ENCODE results near the gene KLF13.

KLF13 gene

GRCh38 chr15:31365032-31365654 is 38.5 kb downstream of the KLF13 start:
- no peak for DNase-seq (ENCODE audit: low read depth)

DNA sequence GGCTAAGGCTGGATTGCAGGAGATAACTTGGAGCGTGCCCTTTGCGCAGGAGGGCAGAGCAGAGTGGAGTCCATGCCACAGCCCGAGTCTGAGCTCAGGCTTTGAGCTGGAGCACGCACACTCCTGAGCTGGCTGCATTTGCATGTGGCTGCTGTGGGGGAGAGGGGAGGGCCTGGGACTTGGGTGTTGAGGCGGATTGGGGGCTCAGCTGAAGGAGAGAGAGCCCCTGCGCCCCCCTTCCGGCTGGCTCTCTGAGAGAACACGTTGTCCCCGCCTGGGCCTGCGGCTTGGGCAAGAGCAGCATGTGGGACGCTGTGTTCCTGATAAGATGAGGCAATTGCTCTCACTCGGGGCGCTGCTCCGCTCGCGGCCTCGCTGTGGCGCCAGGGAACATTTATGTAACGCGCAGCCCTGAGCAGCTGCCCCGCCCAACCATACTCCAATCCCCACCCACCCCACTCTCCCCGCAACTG is 39.1 kb downstream of the KLF13 start:
- peak; percentile 62 for DNase-seq (ENCODE audit: low read depth)

DNA sequence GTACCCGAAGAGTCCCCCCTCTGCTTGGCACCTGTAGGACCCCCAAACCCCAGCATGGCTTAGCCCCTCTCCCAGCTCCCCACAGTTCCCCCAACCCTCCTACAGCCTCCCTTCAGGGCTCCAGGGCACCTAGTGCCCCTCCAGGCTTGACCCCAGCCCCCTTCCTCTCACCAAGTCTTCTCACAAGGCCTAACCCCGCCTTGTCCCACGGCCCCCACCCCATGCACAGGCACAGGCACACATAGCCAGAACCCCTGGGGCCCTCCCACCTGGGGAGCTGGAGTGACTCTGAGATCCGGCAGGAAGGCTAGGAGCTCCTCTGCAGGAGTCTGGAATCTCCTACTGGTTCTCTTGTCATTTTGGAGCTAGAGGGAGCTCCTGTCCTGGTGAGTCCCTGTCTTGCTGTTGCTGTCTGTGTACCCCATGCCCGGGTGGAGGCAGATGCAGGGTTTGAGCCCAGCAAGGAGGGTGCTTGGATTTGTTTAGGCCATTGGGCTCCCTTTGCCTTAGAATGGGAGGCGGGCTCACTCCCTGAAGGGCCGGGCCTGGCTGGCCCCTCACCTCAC is 39.6 kb downstream of the KLF13 start:
- DNase-seq (ENCODE audit: low read depth) = no peak

DNA sequence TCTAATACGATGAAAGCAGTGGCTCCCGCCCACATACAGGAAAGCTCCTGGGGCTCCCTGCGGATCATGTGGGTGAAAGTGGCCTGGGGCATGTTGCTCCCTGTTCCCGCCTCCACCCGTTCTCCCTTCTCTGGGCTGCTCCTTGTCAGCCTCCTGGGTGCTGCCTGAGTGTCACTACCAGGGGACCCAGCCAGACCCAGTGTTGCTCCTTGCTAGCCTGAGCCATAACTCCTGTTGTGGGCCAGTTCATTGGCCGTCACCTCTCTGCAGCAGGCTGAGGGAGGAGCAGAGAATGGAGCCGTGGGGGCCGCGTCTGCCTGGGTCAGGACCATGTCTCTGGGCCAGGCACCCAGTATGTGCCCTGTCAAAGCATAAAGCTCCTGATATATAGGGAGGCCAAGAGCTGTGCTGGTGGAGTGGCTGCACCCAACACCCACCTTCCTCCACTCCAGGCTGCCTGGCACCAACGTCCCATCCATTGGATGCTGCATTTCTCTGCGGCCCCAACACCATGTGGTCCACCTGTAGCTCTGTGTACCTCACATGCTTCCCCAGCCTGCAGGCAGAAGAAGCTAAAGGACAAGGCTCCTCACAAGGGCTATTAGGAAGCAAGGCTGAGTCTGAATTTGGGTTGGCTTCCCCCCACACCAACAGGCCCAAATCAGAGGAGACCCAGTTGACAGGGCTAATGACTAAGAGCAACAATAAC is 40.5 kb downstream of the KLF13 start:
- no peak for DNase-seq (ENCODE audit: low read depth)

- no peak for DNase-seq (ENCODE audit: low read depth)
These were observed 41.2 kb downstream of the KLF13 start for GRCh38 chr15:31367730-31368344.

GRCh38 chr15:31369727-31370126 is 43.1 kb downstream of the KLF13 start:
- DNase-seq (ENCODE audit: low read depth) = no peak

GRCh38 chr15:31371520-31372240 is 45.0 kb downstream of the KLF13 start:
- no peak for DNase-seq (ENCODE audit: low read depth)

- DNase-seq (ENCODE audit: low read depth) = no peak
These were observed 46.0 kb downstream of the KLF13 start for GRCh38 chr15:31372635-31373091.

GRCh38 chr15:31373096-31373865 is 46.6 kb downstream of the KLF13 start:
- no peak for DNase-seq (ENCODE audit: low read depth)

- no peak for DNase-seq (ENCODE audit: low read depth)
These were observed 47.3 kb downstream of the KLF13 start for GRCh38 chr15:31373970-31374369.

DNA sequence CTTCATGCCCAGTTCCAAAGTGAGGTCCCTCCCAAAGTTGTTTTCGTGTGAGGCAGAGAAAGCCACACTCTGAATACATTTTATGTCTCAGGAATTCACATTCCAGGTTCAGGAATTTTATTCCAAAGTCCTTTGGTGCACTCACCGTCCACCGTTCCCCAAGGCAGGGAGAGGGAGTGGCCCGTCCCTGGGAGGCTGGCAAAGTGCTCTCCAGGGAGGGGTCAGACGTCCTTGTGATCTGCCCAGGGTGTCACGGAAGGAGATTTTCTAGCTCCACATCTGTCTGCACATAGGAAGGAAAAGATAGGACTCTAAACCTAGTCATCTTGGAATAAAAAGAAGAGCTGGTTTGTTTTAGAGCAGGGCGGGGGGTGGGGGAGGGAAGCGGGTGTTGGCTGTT is 47.9 kb downstream of the KLF13 start:
- DNase-seq (ENCODE audit: low read depth) = no peak

DNA sequence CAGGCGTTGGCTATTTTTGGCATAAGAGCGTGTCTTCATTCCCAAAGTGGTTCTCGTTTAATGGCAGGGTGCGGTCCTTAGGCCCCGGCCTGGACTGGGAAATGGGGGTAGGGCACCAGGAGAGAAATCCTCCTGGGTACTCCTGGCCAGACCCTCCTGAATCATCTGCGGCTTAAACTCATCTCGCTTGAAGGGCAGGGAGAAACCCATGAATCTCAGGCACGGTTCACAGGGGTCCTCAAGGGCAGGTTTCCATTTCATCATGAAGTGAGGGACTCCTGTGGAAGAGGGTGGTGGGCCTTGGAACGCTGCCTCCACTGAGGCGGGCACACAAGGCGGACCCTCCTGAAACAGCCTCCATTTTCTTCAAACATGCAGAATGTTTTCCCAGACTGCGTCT is 48.4 kb downstream of the KLF13 start:
- DNase-seq (ENCODE audit: low read depth) = no peak

DNA sequence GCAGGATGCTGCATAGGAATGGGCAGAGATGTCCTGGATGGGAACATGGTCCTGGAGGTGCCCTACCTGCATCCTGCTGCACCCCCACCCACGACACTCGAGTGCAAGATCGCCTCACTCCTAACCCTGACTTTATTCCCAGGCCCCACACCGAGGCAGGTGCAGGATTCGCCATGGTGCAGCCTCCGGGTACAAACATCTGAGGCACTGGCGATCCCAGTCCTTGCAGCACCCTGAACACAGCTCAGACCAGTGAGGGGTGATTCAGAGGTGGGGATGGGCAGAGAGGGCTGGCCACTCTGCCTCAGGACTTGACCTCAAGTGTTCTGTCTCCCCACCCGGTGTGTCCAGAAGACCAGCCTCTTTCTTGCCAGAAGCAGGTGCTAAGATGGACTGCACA is 49.1 kb downstream of the KLF13 start:
- no peak for DNase-seq (ENCODE audit: low read depth)

DNA sequence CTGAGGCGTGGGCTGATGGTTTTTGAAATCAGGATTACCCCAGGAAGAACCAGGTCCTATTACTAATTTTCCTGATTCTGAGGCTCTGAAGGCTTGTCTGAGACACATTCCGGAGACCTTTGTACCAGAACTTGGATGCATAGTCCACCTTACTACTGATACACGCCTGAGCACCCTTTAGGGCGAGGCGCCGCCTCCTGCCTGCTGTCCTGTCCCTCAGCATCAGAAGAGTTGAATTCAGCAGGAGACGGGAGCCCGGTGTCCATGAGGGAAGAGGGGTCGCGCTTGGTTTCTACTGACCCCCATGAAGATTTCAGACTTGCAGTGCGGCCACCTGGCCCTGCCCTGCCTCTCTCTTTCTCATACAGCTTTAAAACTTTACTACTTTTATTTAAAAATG is 49.9 kb downstream of the KLF13 start:
- no peak for DNase-seq (ENCODE audit: low read depth)

DNA sequence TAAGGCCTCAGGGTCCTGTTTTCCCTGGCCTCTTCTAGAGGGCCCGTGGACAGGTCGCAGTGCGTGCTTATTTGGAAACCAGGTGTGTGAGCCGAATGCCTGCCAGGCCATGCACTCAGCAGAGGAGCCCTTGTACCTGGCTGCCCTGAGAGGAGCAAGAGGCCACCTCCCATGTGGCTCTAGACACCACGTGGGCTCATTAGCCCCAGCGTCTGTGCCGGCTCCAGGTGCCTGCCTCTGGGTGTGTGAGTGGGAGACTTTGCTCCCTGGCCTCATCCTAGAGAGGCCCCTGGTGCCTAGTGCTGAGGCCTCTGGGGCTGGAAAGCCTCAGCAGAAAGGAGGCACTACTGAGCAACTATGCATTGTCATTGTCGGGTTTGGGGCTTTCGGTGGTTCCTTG is 50.4 kb downstream of the KLF13 start:
- no peak for DNase-seq (ENCODE audit: low read depth)

DNA sequence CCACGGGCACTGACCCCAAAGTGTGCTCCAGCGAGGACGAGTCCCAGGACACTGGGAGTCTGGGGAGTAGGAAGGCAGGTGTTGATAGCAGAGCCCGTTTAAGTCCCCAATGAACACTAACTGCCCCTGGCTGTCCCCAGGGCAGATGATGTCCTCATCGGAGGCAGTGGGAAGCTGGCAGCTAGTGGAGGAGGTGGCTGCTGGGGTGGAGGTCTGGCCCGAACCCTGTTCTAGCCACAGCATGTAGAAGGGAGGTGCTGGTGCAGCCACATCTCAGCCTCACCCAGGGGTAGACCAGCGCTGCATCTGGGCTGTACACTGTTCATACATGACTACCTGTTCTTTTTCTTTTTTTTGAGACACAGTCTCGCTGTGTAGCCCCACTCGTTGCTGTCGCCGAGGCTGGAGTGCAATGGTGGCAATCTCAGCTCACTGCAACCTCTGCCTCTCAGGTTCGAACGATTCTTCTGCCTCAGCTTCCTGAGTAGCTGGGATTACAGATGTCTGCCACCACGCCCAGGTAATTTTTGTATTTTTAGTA is 51.8 kb downstream of the KLF13 start:
- no peak for DNase-seq (ENCODE audit: low read depth)

DNA sequence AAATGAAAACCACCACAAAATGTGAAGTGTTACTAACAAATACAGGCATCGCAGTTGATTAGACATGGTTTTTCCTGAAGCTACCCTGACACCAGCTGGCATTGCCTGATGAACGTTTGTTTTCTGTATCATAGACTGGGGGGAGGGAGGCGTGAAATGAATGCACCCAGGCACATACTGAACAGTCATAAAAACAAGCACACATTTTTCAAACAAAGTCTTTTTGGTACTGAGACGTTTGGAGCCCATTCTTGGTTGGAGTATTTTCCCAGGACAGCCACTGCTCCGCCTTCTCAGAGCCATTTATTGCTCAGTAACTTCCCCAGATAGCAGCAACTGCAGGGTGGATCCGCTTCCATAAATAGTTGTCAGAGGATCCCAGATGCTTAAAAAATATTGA is 52.4 kb downstream of the KLF13 start:
- DNase-seq (ENCODE audit: low read depth) = no peak

GRCh38 chr15:31379577-31379976 is 52.9 kb downstream of the KLF13 start:
- no peak for DNase-seq (ENCODE audit: low read depth)

DNA sequence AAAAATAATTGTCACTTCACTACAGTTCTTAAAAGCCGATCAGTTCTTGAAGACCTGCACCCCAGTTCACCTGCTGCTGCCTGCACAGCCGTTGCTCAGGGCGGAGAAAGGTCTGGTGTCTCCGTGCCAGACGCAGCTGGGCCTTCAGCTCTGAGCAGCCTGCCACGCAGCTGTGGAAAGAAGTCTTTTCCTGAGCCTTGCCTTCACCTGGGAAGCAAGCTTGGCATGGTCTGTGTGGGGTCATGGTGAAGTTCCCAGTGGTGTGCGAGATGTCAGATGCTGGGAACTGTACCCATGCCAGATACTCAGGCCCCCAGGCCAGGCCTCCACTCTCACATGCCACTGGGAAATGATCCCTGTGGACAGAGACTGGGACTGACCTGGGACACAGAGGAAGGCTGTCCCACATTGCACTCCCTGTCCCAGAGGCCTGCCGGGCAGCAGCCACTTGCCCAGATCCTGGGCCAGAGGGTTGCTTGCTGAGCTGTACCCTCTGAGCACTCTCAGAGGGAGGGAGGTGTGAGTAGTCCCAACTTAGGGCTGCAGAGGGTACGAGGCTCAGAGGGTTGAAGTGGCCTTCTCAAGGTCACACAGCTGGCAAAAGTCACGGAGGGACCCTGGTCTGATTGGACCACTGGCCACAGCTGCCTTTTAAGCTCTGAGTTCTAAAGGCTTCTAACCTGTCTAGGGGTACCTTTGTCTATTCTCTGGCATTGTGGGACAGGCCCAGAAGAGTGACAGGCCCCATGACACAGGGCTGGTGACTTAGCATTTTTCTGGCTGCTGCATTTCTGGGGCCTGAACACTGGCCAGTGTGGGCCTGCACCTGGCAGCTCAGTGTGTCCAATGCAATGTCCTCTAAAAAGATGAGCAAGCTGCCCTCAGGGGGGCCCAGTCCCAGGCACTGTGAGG is 55.4 kb downstream of the KLF13 start:
- no peak for DNase-seq (ENCODE audit: low read depth)

DNA sequence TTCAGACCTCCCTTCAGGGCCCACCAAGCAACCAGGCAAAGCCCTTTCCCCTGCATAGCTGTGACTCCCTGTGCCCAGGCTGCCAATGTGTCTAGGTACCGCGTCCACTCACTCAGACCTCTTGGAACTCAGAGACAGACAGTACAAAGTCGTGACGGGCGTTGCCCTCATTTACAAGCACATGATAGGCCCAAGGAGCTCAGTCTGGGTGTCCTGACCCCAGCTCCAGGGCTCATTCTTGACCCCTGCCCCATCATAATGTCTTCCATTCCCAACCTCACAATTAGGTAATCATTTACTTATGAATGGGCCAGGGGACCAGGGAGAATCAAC is 56.0 kb downstream of the KLF13 start:
- DNase-seq (ENCODE audit: low read depth) = no peak

Measured in T follicular helper cell (primary cell).